Liver (tissue), 9 donors: ENCODE measurements around the gene ARPP21. TPM values are rescaled to one million over a fixed set of nuclear protein-coding genes. Genes with fewer than 3 reads are reported as not detected.

Experiments used
- DNase-seq: peaks from one replicate; pipeline ENCODE4 v3.0.0-alpha.2; 2017; ENCODE audit warnings: low spot score
- H3K27ac ChIP-seq, 2 donors: one replicate each; pipeline ENCODE4 v1.7.0; 2013; ENCODE audit warnings: inconsistent platforms in 2 of 2, low read length in 2 of 2, control low read depth in 1 of 2, low read depth in 1 of 2, mild to moderate bottlenecking in 1 of 2
- H3K27me3 ChIP-seq, 4 donors: one replicate each; pipeline versions ENCODE4 v1.6.1 to v1.7.0; 2013; ENCODE audit warnings: low read length in 3 of 4, inconsistent platforms in 1 of 4, mild to moderate bottlenecking in 1 of 4, moderate library complexity in 1 of 4; ENCODE audit not compliant: control insufficient read depth in 4 of 4, insufficient read depth in 4 of 4
- H3K36me3 ChIP-seq, 4 donors: one replicate each; pipeline versions ENCODE4 v1.6.1 to v1.7.0; 2013; ENCODE audit warnings: low read length in 3 of 4, mild to moderate bottlenecking in 3 of 4, low read depth in 1 of 4, moderate library complexity in 1 of 4; ENCODE audit not compliant: control insufficient read depth in 4 of 4, insufficient read depth in 3 of 4
- H3K4me1 ChIP-seq, 4 donors: one replicate each; pipeline versions ENCODE4 v1.6.1 to v1.7.0; 2013; ENCODE audit warnings: low read length in 3 of 4, mild to moderate bottlenecking in 3 of 4, moderate library complexity in 1 of 4; ENCODE audit not compliant: control insufficient read depth in 4 of 4, insufficient read depth in 4 of 4
- H3K4me3 ChIP-seq, 3 donors: one replicate each; pipeline versions ENCODE4 v1.6.1 to v1.7.0; 2013; ENCODE audit warnings: low read length in 3 of 3, control low read depth in 1 of 3, low read depth in 1 of 3, mild to moderate bottlenecking in 1 of 3
- H3K9ac ChIP-seq, 2 donors: one replicate each; pipeline ENCODE4 v1.7.0; 2013; ENCODE audit warnings: low read length in 2 of 2, mild to moderate bottlenecking in 2 of 2, moderate library complexity in 2 of 2, control low read depth in 1 of 2, low read depth in 1 of 2
- H3K9me3 ChIP-seq, 4 donors: one replicate each; pipeline versions ENCODE4 v1.6.1 to v1.7.0; 2013; ENCODE audit warnings: low read length in 3 of 4; ENCODE audit not compliant: control insufficient read depth in 4 of 4
- EGR1 ChIP-seq, 2 donors: IDR thresholded peaks; 2 replicates each; pipeline ENCODE4 v1.6.1; 2016 to 2018; ENCODE audit warnings: antibody characterized with exemption in 2 of 2, low read depth in 2 of 2
- FOXA1 ChIP-seq: IDR thresholded peaks from 2 replicates; pipeline ENCODE4 v1.6.1; 2016; ENCODE audit warnings: antibody characterized with exemption
- FOXA2 ChIP-seq: IDR thresholded peaks from 2 replicates; pipeline ENCODE4 v1.6.1; 2016; ENCODE audit warnings: antibody characterized with exemption
- GABPA ChIP-seq, 2 donors: IDR thresholded peaks in 1 of 2; conservative IDR thresholded peaks in 1 of 2; 2 replicates each; pipeline ENCODE4 v1.6.1; 2016; ENCODE audit warnings: antibody characterized with exemption in 2 of 2, mild to moderate bottlenecking in 1 of 2, moderate library complexity in 1 of 2
- HNF4A ChIP-seq, 2 donors: conservative IDR thresholded peaks; 2 replicates each; pipeline ENCODE4 v1.6.1; 2016; ENCODE audit warnings: antibody characterized with exemption in 2 of 2, mild to moderate bottlenecking in 2 of 2
- HNF4G ChIP-seq: IDR thresholded peaks from 2 replicates; pipeline ENCODE4 v1.6.1; 2016; ENCODE audit warnings: antibody characterized with exemption
- JUND ChIP-seq, 2 donors: IDR thresholded peaks; 2 replicates each; pipeline ENCODE4 v1.6.1; 2016; ENCODE audit warnings: antibody characterized with exemption in 2 of 2
- NR2F2 ChIP-seq: IDR thresholded peaks from 2 replicates; pipeline ENCODE4 v1.6.1; 2016; ENCODE audit warnings: antibody characterized with exemption
- RAD21 ChIP-seq, 2 donors: IDR thresholded peaks; 2 replicates each; pipeline ENCODE4 v1.6.1; 2016; ENCODE audit warnings: antibody characterized with exemption in 2 of 2, mild to moderate bottlenecking in 2 of 2
- RXRA ChIP-seq, 2 donors: IDR thresholded peaks; 2 replicates each; pipeline ENCODE4 v1.6.1; 2017 to 2018; ENCODE audit warnings: antibody characterized with exemption in 2 of 2, mild to moderate bottlenecking in 1 of 2
- SP1 ChIP-seq: IDR thresholded peaks from 2 replicates; pipeline ENCODE4 v1.6.1; 2018; ENCODE audit warnings: antibody characterized with exemption, mild to moderate bottlenecking
- TAF1 ChIP-seq: conservative IDR thresholded peaks from 2 replicates; pipeline ENCODE4 v1.6.1; 2016; ENCODE audit warnings: antibody characterized with exemption, mild to moderate bottlenecking
- YY1 ChIP-seq: IDR thresholded peaks from 2 replicates; pipeline ENCODE4 v1.6.1; 2016; ENCODE audit warnings: antibody characterized with exemption, mild to moderate bottlenecking
- WGBS: extraction: QIAGEN DNeasy Blood & Tissue Kit; methylation state at CpG from one replicate; pipeline ENCODE4 v1.1.7; 2013; 5-methylcytosine and 5-hydroxymethylcytosine counted together
- polyA plus RNA-seq, 2 donors: library from polyadenylated mRNA; stranded (reverse) in 1 of 2; unstranded in 1 of 2; fragments of 200-250 nt in 1 of 2; fragments of >200 nt in 1 of 2; fragmentation: Nextera tagmentation in 1 of 2; extraction: Ambion mirVana in 1 of 2; gene quantifications; one replicate each; pipeline versions ENCODE4 v1.2.1 to v1.2.3, GENCODE V29; 2013 to 2015
- total RNA-seq, 2 donors: library from RNA; depleted of rRNA; stranded (reverse); fragments of >200 nt; gene quantifications; one replicate each; pipeline ENCODE4 v1.2.3, GENCODE V29; 2014
- TF ChIP-seq, protein P1 (sequence below): IDR thresholded peaks from 2 replicates; pipeline ENCODE4 v1.6.1; 2016; ENCODE audit warnings: antibody characterized with exemption, mild to moderate bottlenecking
- TF ChIP-seq, protein P2 (sequence below): IDR thresholded peaks from 2 replicates; pipeline ENCODE4 v1.6.1; 2016; ENCODE audit warnings: antibody characterized with exemption
- TF ChIP-seq, protein P3 (sequence below): fragments of 150-350 bp; IDR thresholded peaks from 2 replicates; pipeline ENCODE4 v1.5.1; 2017; ENCODE audit warnings: improper control_type of control experiment, low read depth, low read length; ENCODE audit not compliant: missing input control
- TF ChIP-seq, protein P4 (sequence below): IDR thresholded peaks from 2 replicates; pipeline ENCODE4 v1.6.1; 2016; ENCODE audit warnings: antibody characterized with exemption
- TF ChIP-seq, protein P5 (sequence below): IDR thresholded peaks from 2 replicates; pipeline ENCODE4 v1.6.1; 2016; ENCODE audit warnings: antibody characterized with exemption
- donor health status: healthy.
- donor health status: healthy.
- donor health status: healthy.
- donor health status: healthy.
- donor health status: healthy.

Gene ARPP21
- total and polyA plus RNA-seq, 4 donors = 0.42 to 1.3 (median 0.66) TPM; not detected in 1

DNA sequence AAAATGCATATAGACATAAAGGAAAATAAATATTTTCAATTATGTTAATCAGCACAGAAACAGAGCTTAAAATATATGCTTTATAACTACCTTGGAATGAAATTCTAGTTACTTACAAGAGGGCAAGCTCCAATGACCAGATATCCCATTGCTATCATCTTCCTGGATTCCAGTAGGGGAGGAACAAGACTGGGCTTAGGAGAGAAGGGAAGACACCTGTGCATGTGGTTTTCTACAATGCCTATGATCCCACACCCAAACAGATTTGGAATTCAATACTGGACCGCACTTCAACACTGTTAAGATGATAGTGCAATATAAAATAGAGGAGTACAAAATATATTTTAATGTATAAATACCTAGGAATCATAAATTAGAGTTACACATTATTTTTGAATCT lies 79.6 kb downstream of the ARPP21 start:
- Histone ChIP-seq H3K9ac (no peak overlapping the region), H3K27me3 (no peaks in the 10 kb centered on the region), H3K36me3 (no peaks in the 10 kb centered on the region), H3K27ac (no peak overlapping the region), H3K9me3 (no peaks in the 10 kb centered on the region), H3K4me1 (no peaks in the 10 kb centered on the region), H3K4me3 (no peak overlapping the region)
- 97% methylated on average over 1 of the region's 1 CpG for WGBS
- no peak for DNase-seq
- TF ChIP-seq, protein P1, sequence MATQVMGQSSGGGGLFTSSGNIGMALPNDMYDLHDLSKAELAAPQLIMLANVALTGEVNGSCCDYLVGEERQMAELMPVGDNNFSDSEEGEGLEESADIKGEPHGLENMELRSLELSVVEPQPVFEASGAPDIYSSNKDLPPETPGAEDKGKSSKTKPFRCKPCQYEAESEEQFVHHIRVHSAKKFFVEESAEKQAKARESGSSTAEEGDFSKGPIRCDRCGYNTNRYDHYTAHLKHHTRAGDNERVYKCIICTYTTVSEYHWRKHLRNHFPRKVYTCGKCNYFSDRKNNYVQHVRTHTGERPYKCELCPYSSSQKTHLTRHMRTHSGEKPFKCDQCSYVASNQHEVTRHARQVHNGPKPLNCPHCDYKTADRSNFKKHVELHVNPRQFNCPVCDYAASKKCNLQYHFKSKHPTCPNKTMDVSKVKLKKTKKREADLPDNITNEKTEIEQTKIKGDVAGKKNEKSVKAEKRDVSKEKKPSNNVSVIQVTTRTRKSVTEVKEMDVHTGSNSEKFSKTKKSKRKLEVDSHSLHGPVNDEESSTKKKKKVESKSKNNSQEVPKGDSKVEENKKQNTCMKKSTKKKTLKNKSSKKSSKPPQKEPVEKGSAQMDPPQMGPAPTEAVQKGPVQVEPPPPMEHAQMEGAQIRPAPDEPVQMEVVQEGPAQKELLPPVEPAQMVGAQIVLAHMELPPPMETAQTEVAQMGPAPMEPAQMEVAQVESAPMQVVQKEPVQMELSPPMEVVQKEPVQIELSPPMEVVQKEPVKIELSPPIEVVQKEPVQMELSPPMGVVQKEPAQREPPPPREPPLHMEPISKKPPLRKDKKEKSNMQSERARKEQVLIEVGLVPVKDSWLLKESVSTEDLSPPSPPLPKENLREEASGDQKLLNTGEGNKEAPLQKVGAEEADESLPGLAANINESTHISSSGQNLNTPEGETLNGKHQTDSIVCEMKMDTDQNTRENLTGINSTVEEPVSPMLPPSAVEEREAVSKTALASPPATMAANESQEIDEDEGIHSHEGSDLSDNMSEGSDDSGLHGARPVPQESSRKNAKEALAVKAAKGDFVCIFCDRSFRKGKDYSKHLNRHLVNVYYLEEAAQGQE = no peak
- TF ChIP-seq, protein P2, sequence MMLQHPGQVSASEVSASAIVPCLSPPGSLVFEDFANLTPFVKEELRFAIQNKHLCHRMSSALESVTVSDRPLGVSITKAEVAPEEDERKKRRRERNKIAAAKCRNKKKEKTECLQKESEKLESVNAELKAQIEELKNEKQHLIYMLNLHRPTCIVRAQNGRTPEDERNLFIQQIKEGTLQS = no peak
- TF ChIP-seq FOXA1 = no peak
- TF ChIP-seq NR2F2 = no peak
- no peak for TF ChIP-seq RAD21 (IDR thresholded peaks at IDR 0.05)
- TF ChIP-seq, protein P3, sequence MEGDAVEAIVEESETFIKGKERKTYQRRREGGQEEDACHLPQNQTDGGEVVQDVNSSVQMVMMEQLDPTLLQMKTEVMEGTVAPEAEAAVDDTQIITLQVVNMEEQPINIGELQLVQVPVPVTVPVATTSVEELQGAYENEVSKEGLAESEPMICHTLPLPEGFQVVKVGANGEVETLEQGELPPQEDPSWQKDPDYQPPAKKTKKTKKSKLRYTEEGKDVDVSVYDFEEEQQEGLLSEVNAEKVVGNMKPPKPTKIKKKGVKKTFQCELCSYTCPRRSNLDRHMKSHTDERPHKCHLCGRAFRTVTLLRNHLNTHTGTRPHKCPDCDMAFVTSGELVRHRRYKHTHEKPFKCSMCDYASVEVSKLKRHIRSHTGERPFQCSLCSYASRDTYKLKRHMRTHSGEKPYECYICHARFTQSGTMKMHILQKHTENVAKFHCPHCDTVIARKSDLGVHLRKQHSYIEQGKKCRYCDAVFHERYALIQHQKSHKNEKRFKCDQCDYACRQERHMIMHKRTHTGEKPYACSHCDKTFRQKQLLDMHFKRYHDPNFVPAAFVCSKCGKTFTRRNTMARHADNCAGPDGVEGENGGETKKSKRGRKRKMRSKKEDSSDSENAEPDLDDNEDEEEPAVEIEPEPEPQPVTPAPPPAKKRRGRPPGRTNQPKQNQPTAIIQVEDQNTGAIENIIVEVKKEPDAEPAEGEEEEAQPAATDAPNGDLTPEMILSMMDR = no peak
- no peak for TF ChIP-seq FOXA2
- TF ChIP-seq JUND (IDR thresholded peaks at IDR 0.05) = no peak
- TF ChIP-seq, protein P4, sequence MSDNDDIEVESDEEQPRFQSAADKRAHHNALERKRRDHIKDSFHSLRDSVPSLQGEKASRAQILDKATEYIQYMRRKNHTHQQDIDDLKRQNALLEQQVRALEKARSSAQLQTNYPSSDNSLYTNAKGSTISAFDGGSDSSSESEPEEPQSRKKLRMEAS = no peak
- no peak for TF ChIP-seq HNF4A (conservative IDR thresholded peaks at IDR 0.05)
- no peak for TF ChIP-seq GABPA (IDR thresholded peaks at IDR 0.05 in 1 of 2, conservative IDR thresholded peaks at IDR 0.05 in 1 of 2)
- TF ChIP-seq HNF4G = no peak
- TF ChIP-seq SP1 = no peak
- no peak for TF ChIP-seq YY1
- no peak for TF ChIP-seq TAF1
- no peak for TF ChIP-seq RXRA (IDR thresholded peaks at IDR 0.05)
- no peak for TF ChIP-seq EGR1 (IDR thresholded peaks at IDR 0.05; ENCODE audit: low read depth in 2 of 2)
- TF ChIP-seq, protein P5, sequence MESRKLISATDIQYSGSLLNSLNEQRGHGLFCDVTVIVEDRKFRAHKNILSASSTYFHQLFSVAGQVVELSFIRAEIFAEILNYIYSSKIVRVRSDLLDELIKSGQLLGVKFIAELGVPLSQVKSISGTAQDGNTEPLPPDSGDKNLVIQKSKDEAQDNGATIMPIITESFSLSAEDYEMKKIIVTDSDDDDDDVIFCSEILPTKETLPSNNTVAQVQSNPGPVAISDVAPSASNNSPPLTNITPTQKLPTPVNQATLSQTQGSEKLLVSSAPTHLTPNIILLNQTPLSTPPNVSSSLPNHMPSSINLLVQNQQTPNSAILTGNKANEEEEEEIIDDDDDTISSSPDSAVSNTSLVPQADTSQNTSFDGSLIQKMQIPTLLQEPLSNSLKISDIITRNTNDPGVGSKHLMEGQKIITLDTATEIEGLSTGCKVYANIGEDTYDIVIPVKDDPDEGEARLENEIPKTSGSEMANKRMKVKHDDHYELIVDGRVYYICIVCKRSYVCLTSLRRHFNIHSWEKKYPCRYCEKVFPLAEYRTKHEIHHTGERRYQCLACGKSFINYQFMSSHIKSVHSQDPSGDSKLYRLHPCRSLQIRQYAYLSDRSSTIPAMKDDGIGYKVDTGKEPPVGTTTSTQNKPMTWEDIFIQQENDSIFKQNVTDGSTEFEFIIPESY = no peak
